NCI-H446 treated with DMSO at 0.1 percent for 48 hours (cell line): ENCODE results near the gene EFCAB7.
A peak's percentile ranks its signal among the peaks of the same experiment; 100 is the strongest.

Source experiments
- DNase-seq: peaks from one replicate; lab custom pipeline; 2025; lab: John Stamatoyannopoulos, UW

The EFCAB7 gene

GRCh38 chr1:63602629-63603028 lies 79.3 kb downstream of the EFCAB7 start:
- DNase-seq, result no peak

DNA sequence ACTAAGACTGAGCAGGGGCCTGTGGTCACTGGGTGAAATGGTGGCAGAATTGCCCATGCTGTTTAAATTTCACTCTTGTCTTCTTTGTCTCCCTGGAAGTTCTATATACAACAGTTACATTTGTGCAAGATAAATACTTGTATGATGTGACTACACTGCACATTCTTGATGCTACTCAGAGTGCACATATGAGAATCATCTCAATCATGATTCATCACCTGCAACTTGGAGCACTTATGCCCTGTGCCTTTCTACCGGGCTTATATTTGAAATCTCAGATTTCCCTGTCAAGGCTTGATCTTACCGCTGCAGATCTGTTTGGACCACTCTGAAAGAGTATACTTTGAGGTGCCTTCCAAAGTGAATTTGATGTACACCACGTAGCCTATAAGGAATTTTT lies 80.5 kb downstream of the EFCAB7 start:
- DNase-seq, result no peak

GRCh38 chr1:63607322-63607721 lies 84.0 kb downstream of the EFCAB7 start:
- DNase-seq, result no peak

DNA sequence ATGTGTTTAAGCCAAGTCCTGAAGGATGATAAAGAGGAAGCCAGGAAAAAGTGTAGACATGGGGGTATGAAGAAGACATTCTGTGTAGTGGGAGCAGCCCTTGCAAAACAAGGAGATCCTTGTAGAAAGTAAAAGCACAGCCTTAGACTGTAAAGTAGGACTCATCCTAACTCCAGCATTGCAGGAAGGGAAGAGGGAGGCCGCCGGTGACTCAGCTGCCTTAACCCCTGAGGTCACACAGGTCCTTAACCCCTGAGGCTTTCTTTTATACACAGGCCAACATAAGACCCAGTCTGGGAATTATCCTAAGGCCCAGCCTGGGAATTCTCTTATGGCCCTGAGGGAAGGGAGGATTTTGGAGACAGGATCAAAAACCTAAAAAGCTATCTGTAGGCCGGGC lies 87.9 kb downstream of the EFCAB7 start:
- DNase-seq, result no peak

DNA sequence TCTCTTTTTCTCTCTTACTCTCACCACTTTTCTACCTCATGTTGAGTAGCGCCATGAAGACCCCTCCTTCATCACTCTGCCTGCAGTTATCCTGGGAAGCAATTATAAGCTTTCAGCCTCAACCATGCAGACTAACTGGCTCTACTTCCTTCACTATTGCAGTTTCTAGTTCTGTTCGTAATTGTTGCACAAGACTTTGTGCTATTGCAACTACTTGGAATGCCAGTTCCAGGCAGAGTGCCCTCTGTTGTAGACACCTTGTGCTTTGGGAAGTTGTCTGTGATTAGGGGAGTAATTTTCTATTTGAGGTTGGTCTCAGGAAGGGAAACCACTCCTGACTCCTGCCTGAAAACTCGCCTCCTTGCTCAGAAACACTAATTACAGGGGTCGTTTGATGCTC lies 89.2 kb downstream of the EFCAB7 start:
- DNase-seq, result no peak

- no peak for DNase-seq
These were observed 89.6 kb downstream of the EFCAB7 start for GRCh38 chr1:63612971-63613370.

DNA sequence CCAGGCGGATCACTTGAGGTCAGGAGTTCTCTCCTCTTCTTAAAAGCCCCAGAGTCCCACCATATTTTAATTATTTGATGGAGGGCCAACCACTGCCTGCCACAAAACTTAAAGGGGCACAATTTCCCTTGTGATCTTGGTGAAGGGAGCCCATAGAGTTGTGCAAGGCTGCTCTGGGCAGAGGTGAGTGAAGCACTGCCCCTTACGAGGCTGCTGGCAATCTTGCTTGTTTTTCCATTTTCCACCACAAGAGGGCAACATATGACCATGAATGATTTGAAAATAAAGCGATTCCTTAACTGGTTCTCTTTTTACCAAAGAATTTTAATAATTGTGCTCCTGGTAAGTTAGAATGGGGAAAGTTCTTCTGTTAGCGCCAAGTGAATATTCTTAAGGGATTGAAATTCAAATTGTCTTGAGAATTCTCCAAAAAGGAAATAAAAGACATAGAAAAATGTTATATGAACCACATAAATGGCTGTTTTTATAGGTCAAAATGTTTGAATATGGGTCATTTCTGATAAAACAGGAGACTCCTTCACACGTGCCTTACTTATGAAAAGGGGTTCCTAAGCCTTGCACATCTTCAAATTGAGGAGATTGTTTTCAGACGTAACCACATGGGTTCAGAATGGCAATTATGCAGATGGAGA lies 92.6 kb downstream of the EFCAB7 start:
- peak; percentile 66 for DNase-seq

GRCh38 chr1:63617450-63617849 lies 94.1 kb downstream of the EFCAB7 start:
- DNase-seq, result no peak

DNA sequence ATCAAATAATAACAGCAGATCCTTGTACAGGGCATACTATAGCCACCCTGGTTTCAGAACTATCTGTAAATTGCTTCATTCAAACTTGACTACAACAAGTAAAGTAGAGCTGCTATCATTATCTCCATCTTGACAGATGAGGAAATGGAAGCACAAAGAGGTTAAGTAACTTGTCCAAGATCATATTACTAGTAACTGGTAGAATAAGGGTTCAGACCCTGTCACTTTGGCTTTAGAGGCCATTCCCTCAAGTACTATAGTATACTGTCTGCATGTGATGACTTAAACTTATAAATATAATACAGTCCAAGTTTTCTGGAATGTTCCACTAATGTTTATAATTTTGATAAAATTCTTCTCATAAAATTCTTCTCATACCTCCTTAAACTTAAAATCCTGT lies 94.7 kb downstream of the EFCAB7 start:
- DNase-seq, result no peak

DNA sequence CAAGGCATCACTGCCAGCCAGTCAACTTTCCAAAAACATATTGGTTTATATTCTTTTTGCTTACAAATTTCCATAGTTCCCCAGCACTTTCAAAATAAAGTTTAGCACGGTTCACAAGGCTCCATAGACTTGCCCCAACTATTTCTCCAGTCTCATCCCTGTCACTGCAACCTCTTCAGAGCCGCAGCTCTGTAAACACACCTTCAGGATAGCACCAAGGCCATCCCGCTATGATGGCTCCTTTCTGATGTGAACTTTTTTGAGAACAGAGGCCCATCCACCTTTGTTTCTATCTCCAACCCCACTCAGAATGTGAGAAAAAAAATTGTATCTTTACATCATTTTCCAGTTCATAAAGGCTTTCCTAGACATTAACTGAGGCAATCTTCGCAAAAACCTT lies 96.2 kb downstream of the EFCAB7 start:
- DNase-seq, result no peak

GRCh38 chr1:63620671-63621070 lies 97.3 kb downstream of the EFCAB7 start:
- no peak for DNase-seq

- DNase-seq, result no peak
These were observed 97.8 kb downstream of the EFCAB7 start for GRCh38 chr1:63621075-63621474.

DNA sequence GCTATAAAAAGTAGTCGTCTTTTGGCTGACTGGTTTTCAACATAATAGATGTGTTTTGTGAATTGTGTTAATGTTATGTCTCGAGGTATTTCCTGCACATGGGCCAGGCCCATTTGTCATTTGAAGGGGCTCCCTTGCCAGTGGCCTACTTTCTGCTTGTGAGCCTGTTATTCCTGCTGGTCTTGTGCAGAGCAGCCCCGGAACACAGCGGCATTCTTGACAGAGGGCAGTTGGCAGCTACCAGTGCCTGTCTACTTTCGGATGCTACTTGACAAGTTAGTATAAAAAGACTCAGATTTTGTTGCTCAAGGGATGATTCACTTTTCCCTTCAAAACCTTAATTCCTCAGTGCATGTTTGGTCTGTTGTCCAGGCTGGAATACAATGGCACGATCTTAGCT lies 98.4 kb downstream of the EFCAB7 start:
- peak; percentile 86 for DNase-seq
